GM12878 (cell line): ENCODE measurements around the gene BNIP3.

Experiments
- CREB1 ChIP-seq: IDR thresholded peaks from 2 replicates; pipeline ENCODE4 v1.6.1; 2012; ENCODE audit warnings: low read depth, mild to moderate bottlenecking, inconsistent platforms
- CTCF ChIP-seq, 3 experiments: IDR thresholded peaks in 2 of 3; conservative IDR thresholded peaks in 1 of 3; 2 replicates each; pipeline ENCODE4 v1.5.1; 2011; ENCODE audit warnings: low read depth in 3 of 3, low read length in 3 of 3, mild to moderate bottlenecking in 3 of 3, control low read depth in 2 of 3, moderate library complexity in 2 of 3, inconsistent platforms in 1 of 3, mixed read lengths in 1 of 3; ENCODE audit not compliant: control insufficient read depth in 2 of 3, insufficient read depth in 1 of 3; ENCODE audit errors: extremely low read depth in 1 of 3
- ETV6 ChIP-seq, 2 experiments: fragments of 450-650 bp in 1 of 2; IDR thresholded peaks in 1 of 2; conservative IDR thresholded peaks in 1 of 2; 2 replicates each; pipeline ENCODE4 v1.6.1; 2014; ENCODE audit warnings: antibody characterized with exemption in 1 of 2, borderline replicate concordance in 1 of 2, low read depth in 1 of 2, mild to moderate bottlenecking in 1 of 2, moderate library complexity in 1 of 2
- FOXK2 ChIP-seq: fragments of 450-650 bp; IDR thresholded peaks from 2 replicates; pipeline ENCODE4 v1.6.1; 2017; ENCODE audit warnings: mild to moderate bottlenecking, moderate library complexity
- NR2C1 ChIP-seq: fragments of 450-650 bp; IDR thresholded peaks from 2 replicates; pipeline ENCODE4 v1.6.1; 2017; ENCODE audit warnings: antibody characterized with exemption, mild to moderate bottlenecking, moderate library complexity
- PKNOX1 ChIP-seq: fragments of 450-650 bp; IDR thresholded peaks from 2 replicates; pipeline ENCODE4 v1.6.1; 2016; ENCODE audit warnings: mild to moderate bottlenecking
- POLR2A ChIP-seq: IDR thresholded peaks from 2 replicates; pipeline ENCODE4 v1.6.1; 2011; ENCODE audit warnings: low read depth, mild to moderate bottlenecking, low read length
- POU2F2 ChIP-seq: IDR thresholded peaks from 3 replicates; pipeline ENCODE4 v1.6.1; 2011; ENCODE audit warnings: low read depth, mild to moderate bottlenecking, low read length, borderline replicate concordance
- SIN3A ChIP-seq: IDR thresholded peaks from 2 replicates; pipeline ENCODE4 v1.6.1; 2012; ENCODE audit warnings: low read depth, low read length, improper control_type of control experiment
- SMC3 ChIP-seq: IDR thresholded peaks from 2 replicates; pipeline ENCODE4 v1.6.1; 2011; ENCODE audit warnings: low read length, improper control_type of control experiment, borderline replicate concordance
- USF1 ChIP-seq: IDR thresholded peaks from 2 replicates; pipeline ENCODE4 v1.6.1; 2011; ENCODE audit warnings: borderline replicate concordance, low read depth, mild to moderate bottlenecking, moderate library complexity, mixed read lengths, low read length; ENCODE audit not compliant: insufficient read depth; ENCODE audit errors: extremely low read length
- ZBTB40 ChIP-seq: fragments of 450-650 bp; IDR thresholded peaks from 2 replicates; pipeline ENCODE4 v1.6.1; 2016; ENCODE audit warnings: mild to moderate bottlenecking, moderate library complexity, borderline replicate concordance

GRCh38 chr10:131961777-131962662 lies 19.7 kb downstream of the BNIP3 start:
- TF ChIP-seq SMC3 (no peak), SIN3A (no peak), CTCF (IDR thresholded peaks at IDR 0.05 in 2 of 3, conservative IDR thresholded peaks at IDR 0.05 in 1 of 3; ENCODE audit: control insufficient read depth in 2 of 3, extremely low read depth in 1 of 3, insufficient read depth in 1 of 3, low read depth in 3 of 3, low read length in 3 of 3) (no peak), ETV6 (conservative IDR thresholded peaks at IDR 0.05 in 1 of 2, IDR thresholded peaks at IDR 0.05 in 1 of 2; ENCODE audit: borderline replicate concordance in 1 of 2, low read depth in 1 of 2) (no peak), CREB1 (no peak), POLR2A (no peak), NR2C1 (no peak), USF1 (no peak), ZBTB40 (no peak), PKNOX1 (no peak), POU2F2 (no peak), FOXK2 (no peak)
